Spinal cord (tissue), 10 donors: Measurements from ENCODE around the gene S100A12. TPM values are rescaled to one million over a fixed set of nuclear protein-coding genes. Genes with fewer than 3 reads are reported as not detected.

Experiments
- DNase-seq, 6 donors: peaks; one replicate each; pipeline versions ENCODE4 v3.0.0 to v3.0.0-alpha.2; 2013 to 2015; ENCODE audit warnings: low spot score in 6 of 6, low read depth in 4 of 6
- H3K27ac ChIP-seq: one replicate; pipeline ENCODE4 v1.5.1; 2013; ENCODE audit warnings: low read depth, low read length, control low read depth
- H3K27me3 ChIP-seq: one replicate; pipeline ENCODE4 v1.6.1; 2013; ENCODE audit warnings: low read length; ENCODE audit not compliant: control insufficient read depth, insufficient read depth
- H3K36me3 ChIP-seq: one replicate; pipeline ENCODE4 v1.6.1; 2013; ENCODE audit warnings: low read length; ENCODE audit not compliant: control insufficient read depth, insufficient read depth
- H3K4me1 ChIP-seq: one replicate; pipeline ENCODE4 v1.6.1; 2013; ENCODE audit warnings: low read length; ENCODE audit not compliant: control insufficient read depth, insufficient read depth
- H3K4me3 ChIP-seq: one replicate; pipeline ENCODE4 v1.5.1; 2013; ENCODE audit warnings: low read depth, low read length, control low read depth
- H3K9me3 ChIP-seq: one replicate; pipeline ENCODE4 v1.6.1; 2013; ENCODE audit warnings: low read length; ENCODE audit not compliant: control insufficient read depth, insufficient read depth
- WGBS: methylation state at CpG from one replicate; pipeline ENCODE4 v1.1.5; 2013; ENCODE audit warnings: missing lambda C conversion rate; ENCODE audit not compliant: insufficient coverage; 5-methylcytosine and 5-hydroxymethylcytosine counted together
- polyA plus RNA-seq, 2 donors: library from polyadenylated mRNA; unstranded; fragments of 120-200 nt; gene quantifications; one replicate each; pipeline ENCODE4 v1.2.1, GENCODE V29; 2013; ENCODE audit not compliant: insufficient read length in 2 of 2
- total RNA-seq, 2 donors: library from RNA; depleted of rRNA in 1 of 2; stranded (reverse); fragments of 120-200 nt in 1 of 2; fragments of >200 nt in 1 of 2; gene quantifications; one replicate each; pipeline versions ENCODE4 v1.2.3 to v1.2.4, GENCODE V29; 2013 to 2014
- donor health status: healthy.

Gene S100A12
- total and polyA plus RNA-seq, 4 donors, result 1.4 to 87.6 TPM; not detected in 2

- no peaks in the 10 kb centered on the region for H3K9me3 ChIP-seq
- no peaks in the 10 kb centered on the region for H3K36me3 ChIP-seq
- H3K27ac ChIP-seq, result no peak overlapping the region
- no peaks in the 10 kb centered on the region for H3K4me1 ChIP-seq
- no peaks in the 10 kb centered on the region for H3K27me3 ChIP-seq
- no peak for DNase-seq
- H3K4me3 ChIP-seq, result no peak overlapping the region
- WGBS, result 84% methylated on average over 19 of the region's 19 CpGs
Measured at GRCh38 chr1:153397051-153397923, 21.9 kb upstream of the S100A12 start.

- Histone ChIP-seq H3K9me3 (no peaks in the 10 kb centered on the region), H3K36me3 (no peaks in the 10 kb centered on the region), H3K27ac (no peak overlapping the region), H3K4me1 (no peaks in the 10 kb centered on the region), H3K27me3 (no peaks in the 10 kb centered on the region), H3K4me3 (no peak overlapping the region)
- DNase-seq, result no peak
- 93% methylated on average over 3 of the region's 6 CpGs for WGBS
Measured at GRCh38 chr1:153396461-153396860, 21.0 kb upstream of the S100A12 start.

DNA sequence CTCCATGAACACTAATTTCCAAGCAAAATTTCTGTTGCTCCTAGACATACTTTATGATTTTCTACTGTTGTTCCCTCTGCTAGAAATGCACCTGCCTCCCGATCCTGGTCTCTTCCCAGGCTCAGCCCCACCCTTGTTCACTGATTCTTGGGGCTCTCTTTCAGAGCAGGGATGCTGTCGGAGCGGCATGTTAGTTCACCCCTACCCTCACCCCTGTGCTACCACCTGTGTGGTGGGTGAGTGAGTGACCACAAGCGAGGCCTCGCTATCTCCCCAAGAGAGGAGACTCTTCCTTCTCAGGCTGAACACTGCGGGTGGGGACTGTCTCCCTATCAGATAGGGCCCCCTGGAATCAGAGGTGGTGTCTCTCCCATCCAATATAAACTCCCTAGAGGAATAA lies 20.4 kb upstream of the S100A12 start:
- DNase-seq, result no peak
- no peak overlapping the region for H3K4me3 ChIP-seq
- no peak overlapping the region for H3K27ac ChIP-seq
- WGBS, result 67% methylated on average over 1 of the region's 6 CpGs
- no peaks in the 10 kb centered on the region for H3K4me1 ChIP-seq
- no peaks in the 10 kb centered on the region for H3K36me3 ChIP-seq
- H3K9me3 ChIP-seq, result no peaks in the 10 kb centered on the region
- H3K27me3 ChIP-seq, result peaks cover under 1% of the 10 kb centered on the region

- no peak overlapping the region for H3K4me3 ChIP-seq
- H3K4me1 ChIP-seq, result no peaks in the 10 kb centered on the region
- H3K9me3 ChIP-seq, result no peaks in the 10 kb centered on the region
- H3K27me3 ChIP-seq, result peaks cover 2% of the 10 kb centered on the region
- no peak for DNase-seq
- WGBS, result 71% methylated on average over 7 of the region's 7 CpGs
- no peak overlapping the region for H3K27ac ChIP-seq
- no peaks in the 10 kb centered on the region for H3K36me3 ChIP-seq
Measured at GRCh38 chr1:153395136-153395685, 19.8 kb upstream of the S100A12 start.

DNA sequence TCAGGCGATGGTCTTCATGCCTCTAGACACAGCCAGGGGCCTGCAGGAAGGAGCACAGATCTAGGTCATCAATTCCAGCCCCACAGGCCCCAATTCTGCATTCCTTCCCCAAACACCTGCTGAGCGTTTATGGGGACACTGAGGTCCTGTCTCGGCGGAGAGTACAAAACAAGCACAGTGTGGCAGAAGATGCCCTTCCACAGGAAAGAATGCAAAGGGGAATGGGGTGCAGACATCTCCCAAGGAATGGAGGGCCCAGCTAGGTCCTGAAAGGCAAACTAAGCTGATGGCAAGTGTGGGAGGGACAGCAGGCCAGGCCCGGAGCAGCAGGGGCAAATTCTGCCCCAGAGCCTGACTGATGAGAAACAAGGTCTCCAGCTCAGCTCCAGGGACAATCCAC lies 19.0 kb upstream of the S100A12 start:
- Histone ChIP-seq H3K4me3 (no peak overlapping the region), H3K4me1 (no peaks in the 10 kb centered on the region), H3K27ac (no peak overlapping the region), H3K27me3 (peaks cover 2% of the 10 kb centered on the region), H3K36me3 (no peaks in the 10 kb centered on the region), H3K9me3 (no peaks in the 10 kb centered on the region)
- WGBS, result 59% methylated on average over 5 of the region's 5 CpGs
- DNase-seq, result no peak

DNA sequence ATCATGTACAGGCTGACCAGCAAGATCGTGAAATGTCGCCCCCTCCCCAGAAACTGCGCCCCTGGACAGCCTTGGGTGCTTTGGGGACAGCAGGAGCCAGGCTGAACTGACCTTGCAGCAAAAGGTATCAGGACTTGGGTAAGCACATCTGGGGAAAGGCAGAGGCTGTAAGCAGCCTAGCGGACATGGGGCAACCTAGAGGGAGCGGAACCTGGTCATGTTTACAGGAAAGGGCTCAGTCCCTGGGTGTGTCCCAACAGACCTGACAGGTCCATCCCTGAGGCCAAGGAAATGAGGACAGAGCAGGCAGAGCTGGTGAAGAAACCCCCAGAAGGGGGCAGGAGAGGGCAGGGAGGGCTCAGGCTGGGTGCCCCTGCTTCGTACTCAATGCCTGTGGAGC lies 18.5 kb upstream of the S100A12 start:
- Histone ChIP-seq H3K4me1 (no peaks in the 10 kb centered on the region), H3K27me3 (peaks cover 2% of the 10 kb centered on the region), H3K36me3 (no peaks in the 10 kb centered on the region), H3K4me3 (no peak overlapping the region), H3K27ac (no peak overlapping the region), H3K9me3 (no peaks in the 10 kb centered on the region)
- 85% methylated on average over 6 of the region's 6 CpGs for WGBS
- no peak for DNase-seq

DNA sequence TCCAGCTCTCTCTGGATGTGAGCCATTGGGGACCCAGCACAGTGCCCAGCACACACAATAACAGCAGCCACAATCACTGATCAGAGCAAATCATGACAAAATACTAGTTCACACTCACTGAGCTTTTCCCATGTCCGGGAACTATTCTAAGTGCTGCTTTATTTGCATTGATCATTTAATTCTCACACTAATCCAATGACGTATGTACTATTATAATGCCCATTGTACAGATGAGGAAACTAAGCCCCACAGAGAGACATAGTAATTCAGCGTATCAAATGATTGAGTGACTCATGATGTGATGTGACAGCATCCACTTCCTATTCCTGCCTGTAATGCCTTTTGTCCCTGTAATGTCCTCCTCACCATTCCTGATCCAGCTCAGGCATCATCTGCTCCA lies 17.4 kb upstream of the S100A12 start:
- DNase-seq, result no peak
- WGBS, result no CpG with 5 or more reads among the region's 3 CpGs
- H3K27me3 ChIP-seq, result peaks cover 2% of the 10 kb centered on the region

GRCh38 chr1:153392258-153392657 lies 16.8 kb upstream of the S100A12 start:
- WGBS, result no CpG with 5 or more reads among the region's 3 CpGs
- Histone ChIP-seq H3K4me1 (no peaks in the 10 kb centered on the region), H3K27ac (no peak overlapping the region), H3K27me3 (peaks cover 2% of the 10 kb centered on the region), H3K36me3 (no peaks in the 10 kb centered on the region), H3K9me3 (no peaks in the 10 kb centered on the region), H3K4me3 (no peak overlapping the region)
- no peak for DNase-seq

More for the DNA sequence above, 17.4 kb upstream of the S100A12 start:
- H3K4me1 ChIP-seq, result no peaks in the 10 kb centered on the region
- H3K27ac ChIP-seq, result no peak overlapping the region
- no peaks in the 10 kb centered on the region for H3K9me3 ChIP-seq
- H3K36me3 ChIP-seq, result no peaks in the 10 kb centered on the region
- no peak overlapping the region for H3K4me3 ChIP-seq

DNA sequence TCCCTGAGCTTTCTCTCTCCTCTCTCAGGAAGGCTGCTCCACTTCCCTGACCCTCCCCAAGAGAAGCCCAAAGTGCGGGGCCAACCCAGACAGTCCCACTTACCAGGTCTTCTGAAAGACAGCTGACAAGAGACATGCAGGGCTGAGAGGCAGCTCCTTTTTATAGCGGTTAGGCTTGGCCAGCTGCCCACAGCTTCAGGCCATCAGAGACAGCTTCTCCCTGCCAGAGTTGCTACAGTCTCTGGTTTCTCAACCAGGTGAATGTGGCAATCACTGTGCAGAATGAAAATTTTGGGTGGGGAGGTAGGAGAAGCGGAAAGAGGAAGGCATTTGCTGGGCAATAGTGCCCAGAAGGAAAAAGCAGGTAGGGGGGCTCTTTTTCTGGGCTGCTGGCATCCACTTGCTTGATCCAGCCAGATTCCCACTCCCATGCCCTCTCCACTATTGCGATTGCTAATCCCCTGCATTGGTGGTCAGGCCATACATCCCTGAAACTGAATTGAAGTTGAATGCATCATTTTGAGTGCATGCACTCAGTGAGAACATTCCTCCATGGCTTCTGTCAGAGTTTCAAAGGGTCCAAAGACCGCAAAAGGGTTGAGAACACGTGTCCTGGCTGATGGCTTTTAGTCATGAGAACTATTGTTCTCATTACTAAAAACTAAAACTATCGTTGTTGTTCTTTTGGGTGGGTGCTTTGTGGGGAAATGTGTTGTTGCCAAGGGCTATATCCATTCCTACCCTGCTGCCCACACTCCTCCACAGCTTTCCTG lies 15.7 kb upstream of the S100A12 start, which contains the start of gene S100A8:
S100A8 (minus strand) TSS at position 136 of the 773 bp plus-strand sequence. CDS start 538 bp downstream, outside the sequence.
- peak in 1 of 6 donors; percentile 2 for DNase-seq
- Histone ChIP-seq H3K36me3 (no peaks in the 10 kb centered on the region), H3K9me3 (no peaks in the 10 kb centered on the region), H3K27ac (no peak within 1 kb of the TSS), H3K4me3 (no peak within 1 kb of the TSS), H3K4me1 (no peaks in the 10 kb centered on the region), H3K27me3 (peaks cover 2% of the 10 kb centered on the region)
- 78% methylated on average over 3 of the region's 7 CpGs for WGBS
